PC-3 (cell line): ENCODE data around the gene PLXNA4. TPM values are rescaled to one million over a fixed set of nuclear protein-coding genes. Genes with fewer than 3 reads are reported as not detected.

Experiments used
- ATAC-seq: fragments of 200-7000 bp; cut with Tn5 transposase; 2 replicates; pipeline ENCODE4 v1.9.1; 2020; ENCODE audit warnings: mild to moderate bottlenecking, moderate library complexity
- BruUV-seq: library from RNA; stranded (reverse); fragments of 400-500 nt; replicated peaks from 2 replicates; lab custom pipeline; 2021; lab: Mats Ljungman, UMichigan
- CTCF ChIA-PET: fragments of 300-600 bp; sonication (Branson Sonifier 250); formaldehyde crosslinking; loops from one replicate; lab custom pipeline; 2022; ENCODE audit warnings: antibody characterized with exemption; lab: Charles Lee
- POLR2A ChIA-PET: fragments of 300-600 bp; sonication (Branson Sonifier 250); formaldehyde crosslinking; loops from one replicate; lab custom pipeline; 2022; ENCODE audit warnings: antibody characterized with exemption; ENCODE audit not compliant: unreplicated experiment; lab: Charles Lee
- DNase-seq: peaks from one replicate; pipeline ENCODE4 v3.0.0-alpha.2; 2015
- H2AFZ ChIP-seq: fragments of 300-600 bp; sonication (generic); 2 replicates; pipeline ENCODE4 v1.6.0; 2016; ENCODE audit warnings: antibody characterized with exemption, low read length
- H3F3A ChIP-seq: fragments of 300-600 bp; sonication (generic); one replicate; pipeline ENCODE4 v1.6.0; 2017; ENCODE audit warnings: antibody characterized with exemption, low read length, control low read depth, mild to moderate bottlenecking; ENCODE audit not compliant: unreplicated experiment
- H3K27ac ChIP-seq: fragments of 300-600 bp; sonication (generic); 2 replicates; pipeline ENCODE4 v1.5.1; 2016; ENCODE audit warnings: mild to moderate bottlenecking, low read length
- H3K27me3 ChIP-seq: fragments of 300-600 bp; sonication (generic); 2 replicates; pipeline ENCODE4 v1.6.1; 2016; ENCODE audit warnings: low read length, mixed read lengths
- H3K36me3 ChIP-seq: fragments of 300-600 bp; sonication (generic); 2 replicates; pipeline ENCODE4 v1.6.1; 2016; ENCODE audit warnings: low read depth, mixed run types, low read length, mixed read lengths
- H3K4me1 ChIP-seq: fragments of 300-600 bp; sonication (generic); 2 replicates; pipeline ENCODE4 v1.5.1; 2016; ENCODE audit warnings: low read length; ENCODE audit not compliant: insufficient read depth
- H3K4me2 ChIP-seq: fragments of 300-600 bp; sonication (generic); 2 replicates; pipeline ENCODE4 v1.6.0; 2016; ENCODE audit warnings: low read length
- H3K4me3 ChIP-seq: fragments of 300-600 bp; sonication (generic); 2 replicates; pipeline ENCODE4 v1.5.1; 2016; ENCODE audit warnings: mild to moderate bottlenecking, low read length, mixed read lengths
- H3K79me2 ChIP-seq: fragments of 300-600 bp; sonication (generic); 2 replicates; pipeline ENCODE4 v1.6.1; 2017; ENCODE audit warnings: low read length, mixed read lengths
- H3K9ac ChIP-seq: fragments of 300-600 bp; sonication (generic); 2 replicates; pipeline ENCODE4 v1.6.0; 2016; ENCODE audit warnings: mild to moderate bottlenecking, low read length
- H3K9me2 ChIP-seq: fragments of 300-600 bp; sonication (generic); replicated peaks from 2 replicates; pipeline ENCODE4 v1.6.1; 2016; ENCODE audit warnings: mixed run types, low read length, mixed read lengths
- H3K9me3 ChIP-seq: fragments of 300-600 bp; sonication (generic); 2 replicates; pipeline ENCODE4 v1.6.1; 2016; ENCODE audit warnings: low read length, mixed read lengths
- H4K20me1 ChIP-seq: fragments of 300-600 bp; sonication (generic); 2 replicates; pipeline ENCODE4 v1.6.1; 2016; ENCODE audit warnings: low read length, mixed read lengths
- CTCF ChIP-seq: fragments of 300-600 bp; sonication (generic); conservative IDR thresholded peaks from 2 replicates; pipeline ENCODE4 v1.5.1; 2017; ENCODE audit warnings: antibody characterized with exemption, low read depth, mild to moderate bottlenecking, low read length
- EZH2 ChIP-seq: fragments of 300-600 bp; sonication (generic); IDR thresholded peaks from one replicate; pipeline ENCODE4 v1.6.1; 2017; ENCODE audit warnings: antibody characterized with exemption, mild to moderate bottlenecking, low read length; ENCODE audit not compliant: unreplicated experiment
- EZH2phosphoT487 ChIP-seq: fragments of 300-600 bp; sonication (generic); IDR thresholded peaks from 2 replicates; pipeline ENCODE4 v1.6.1; 2018; ENCODE audit warnings: mild to moderate bottlenecking, antibody characterized with exemption, low read length, borderline replicate concordance
- intact Hi-C: fragments of 100-400 bp; cut with micrococcal nuclease; formaldehyde crosslinking; loops from 2 replicates; pipeline ENCODE4 v1.9.0; 2023
- total RNA-seq: library from RNA; depleted of rRNA; stranded (reverse); fragments of >200 nt; gene quantifications from 2 replicates; pipeline ENCODE4 v1.2.3, GENCODE V29; 2014

Gene PLXNA4
- total RNA-seq, 1 experiment from 2014 or later: 1.2 TPM

- H3K9ac ChIP-seq: no peak overlapping the region
- H3K9me2 ChIP-seq: no peaks in the 10 kb centered on the region
- ATAC-seq (no peak), DNase-seq (no peak)
- H3F3A ChIP-seq: peaks cover 4% of the 10 kb centered on the region
- H4K20me1 ChIP-seq: no peaks in the 10 kb centered on the region
- H3K27ac ChIP-seq: no peak overlapping the region
- no peaks in the 10 kb centered on the region for H3K79me2 ChIP-seq
- peaks cover 28% of the 10 kb centered on the region for H3K4me1 ChIP-seq
- intact Hi-C loops: loop anchor here (5.0 kb wide), 1 partner anchor 42 kb away; no protein-coding TSS in a partner anchor
- POLR2A ChIA-PET: no interaction called here
- H3K36me3 ChIP-seq: no peaks in the 10 kb centered on the region
- H2AFZ ChIP-seq: no peak overlapping the region
- H3K9me3 ChIP-seq: no peaks in the 10 kb centered on the region
- CTCF ChIA-PET: no interaction called here
- no peak overlapping the region for H3K4me3 ChIP-seq
- TF ChIP-seq CTCF: no peak
- TF ChIP-seq EZH2: no peak
- TF ChIP-seq EZH2phosphoT487: no peak
- BruUV-seq: no TSS peak
- no peaks in the 10 kb centered on the region for H3K27me3 ChIP-seq
- H3K4me2 ChIP-seq: no peak overlapping the region
These were observed 142.2 kb downstream of the PLXNA4 start for GRCh38 chr7:132434041-132434440.

DNA sequence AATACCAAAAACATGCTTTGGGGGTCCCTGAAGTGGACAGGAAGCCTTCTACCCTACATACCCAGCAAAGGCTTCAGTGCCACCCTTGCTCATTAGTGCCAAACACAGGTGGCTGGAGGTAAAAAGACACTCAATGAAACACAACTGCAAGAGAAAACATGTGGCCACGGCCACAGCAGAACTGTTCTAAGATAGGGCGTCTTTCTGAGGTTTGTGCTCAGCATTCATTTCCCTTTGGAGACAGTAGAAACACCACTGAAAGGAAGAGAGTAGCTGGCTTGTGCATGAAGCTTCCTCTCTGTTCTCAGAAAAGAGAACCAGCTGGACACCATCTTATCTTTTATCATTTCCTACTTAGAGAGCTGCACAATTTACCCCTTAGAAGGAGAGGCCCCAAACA is 143.0 kb downstream of the PLXNA4 start:
- DNase-seq (no peak), ATAC-seq (no peak)
- H3K4me2 ChIP-seq: no peak overlapping the region
- CTCF ChIA-PET: no interaction called here
- TF ChIP-seq EZH2: no peak
- peaks cover 28% of the 10 kb centered on the region for H3K4me1 ChIP-seq
- no peaks in the 10 kb centered on the region for H3K9me3 ChIP-seq
- POLR2A ChIA-PET: no interaction called here
- no TSS peak for BruUV-seq
- H4K20me1 ChIP-seq: no peaks in the 10 kb centered on the region
- no peak overlapping the region for H3K27ac ChIP-seq
- H2AFZ ChIP-seq: no peak overlapping the region
- H3K27me3 ChIP-seq: no peaks in the 10 kb centered on the region
- intact Hi-C loops: loop anchor here (5.0 kb wide), 1 partner anchor 41 kb away; no protein-coding TSS in a partner anchor
- no peak overlapping the region for H3K4me3 ChIP-seq
- no peaks in the 10 kb centered on the region for H3K9me2 ChIP-seq
- H3K79me2 ChIP-seq: no peaks in the 10 kb centered on the region
- no peak overlapping the region for H3K9ac ChIP-seq
- H3K36me3 ChIP-seq: no peaks in the 10 kb centered on the region
- peaks cover 4% of the 10 kb centered on the region for H3F3A ChIP-seq

GRCh38 chr7:132430861-132431822 is 145.1 kb downstream of the PLXNA4 start:
- intact Hi-C loops: loop anchor here (5.0 kb wide), 1 partner anchor 39 kb away; no protein-coding TSS in a partner anchor
- Histone ChIP-seq H3F3A (peaks cover 4% of the 10 kb centered on the region), H3K27me3 (no peaks in the 10 kb centered on the region), H3K9me2 (no peaks in the 10 kb centered on the region), H3K4me3 (peak overlapping the region; percentile 10; the same call in 1 of the 2 replicates), H3K9ac (peak overlapping the region; percentile 68), H3K27ac (peak overlapping the region; percentile 97), H3K9me3 (no peaks in the 10 kb centered on the region), H3K79me2 (no peaks in the 10 kb centered on the region), H4K20me1 (no peaks in the 10 kb centered on the region), H3K4me1 (peaks cover 28% of the 10 kb centered on the region), H3K4me2 (peak overlapping the region; percentile 68), H2AFZ (peak overlapping the region; percentile 39), H3K36me3 (no peaks in the 10 kb centered on the region)
- BruUV-seq: no TSS peak
- peak; percentile 94 for DNase-seq
- TF ChIP-seq CTCF (no peak), EZH2 (no peak), EZH2phosphoT487 (no peak)
- CTCF ChIA-PET: interaction anchor here (1.0 kb wide), 1 partner anchor 113 kb away, joined by 3 read pairs; no protein-coding TSS in a partner anchor
- ATAC-seq: peak; percentile 84
- POLR2A ChIA-PET: interaction anchor here (0.6 kb wide), 1 partner anchor 98 kb away, joined by 5 read pairs; no protein-coding TSS in a partner anchor
